GM23338 (cell line): ENCODE data around the gene SYMPK. TPM values are rescaled to one million over a fixed set of nuclear protein-coding genes. Genes with fewer than 3 reads are reported as not detected.

Experiments
- ATAC-seq: fragments of 200-7000 bp; cut with Tn5 transposase; 3 replicates; pipeline ENCODE4 v1.9.1; 2020
- DNase-seq: peaks from one replicate; pipeline ENCODE4 v3.0.0-alpha.2; 2015; ENCODE audit warnings: low spot score
- H2AFZ ChIP-seq: fragments of 200-600 bp; sonication (generic); 2 replicates; pipeline ENCODE4 v1.8.0; 2016; ENCODE audit warnings: antibody characterized with exemption, mild to moderate bottlenecking, moderate library complexity
- H3F3A ChIP-seq: fragments of 200-600 bp; sonication (generic); replicated peaks from 2 replicates; pipeline ENCODE4 v1.8.0; 2017; ENCODE audit warnings: antibody characterized with exemption, mixed run types, low read depth
- H3K27ac ChIP-seq: fragments of 200-600 bp; sonication (generic); 2 replicates; pipeline ENCODE4 v1.6.1; 2016; ENCODE audit warnings: low read depth
- H3K27me3 ChIP-seq: fragments of 200-600 bp; sonication (generic); 2 replicates; pipeline ENCODE4 v1.8.0; 2016; ENCODE audit warnings: mild to moderate bottlenecking, mixed run types, moderate library complexity; ENCODE audit not compliant: insufficient read depth
- H3K36me3 ChIP-seq: fragments of 200-600 bp; sonication (generic); 2 replicates; pipeline ENCODE4 v1.8.0; 2016; ENCODE audit warnings: mild to moderate bottlenecking; ENCODE audit not compliant: insufficient read depth
- H3K4me1 ChIP-seq: fragments of 200-600 bp; sonication (generic); 2 replicates; pipeline ENCODE4 v1.8.0; 2016; ENCODE audit warnings: mild to moderate bottlenecking, moderate library complexity; ENCODE audit not compliant: insufficient read depth
- H3K4me2 ChIP-seq: fragments of 200-600 bp; sonication (generic); 2 replicates; pipeline ENCODE4 v1.7.1; 2017; ENCODE audit warnings: mixed run types
- H3K4me3 ChIP-seq: fragments of 200-600 bp; sonication (generic); 2 replicates; pipeline ENCODE4 v1.6.1; 2016; ENCODE audit warnings: mixed run types
- H3K79me2 ChIP-seq: fragments of 200-600 bp; sonication (generic); replicated peaks from 2 replicates; pipeline ENCODE4 v1.8.0; 2017; ENCODE audit warnings: mild to moderate bottlenecking; ENCODE audit not compliant: insufficient read depth
- H3K9me2 ChIP-seq: fragments of 200-600 bp; sonication (generic); 2 replicates; pipeline ENCODE4 v1.8.0; 2017; ENCODE audit not compliant: insufficient read depth
- H4K20me1 ChIP-seq: fragments of 200-600 bp; sonication (generic); replicated peaks from 2 replicates; pipeline ENCODE4 v1.8.0; 2017; ENCODE audit warnings: mild to moderate bottlenecking; ENCODE audit not compliant: insufficient read depth
- H3K27ac Mint-ChIP-seq: 2 replicates; pipeline ENCODE4 v1.8.0; 2020; ENCODE audit warnings: inconsistent platforms, mild to moderate bottlenecking, moderate library complexity, mixed read lengths
- H3K27me3 Mint-ChIP-seq: 3 replicates; pipeline ENCODE4 v1.8.0; 2022; ENCODE audit warnings: low read depth, mild to moderate bottlenecking, moderate library complexity, mixed read lengths, inconsistent platforms; ENCODE audit not compliant: insufficient read depth, poor library complexity
- H3K36me3 Mint-ChIP-seq: 3 replicates; pipeline ENCODE4 v1.8.0; 2021; ENCODE audit warnings: low read depth, mild to moderate bottlenecking, inconsistent platforms, moderate library complexity, mixed read lengths
- H3K4me1 Mint-ChIP-seq: 3 replicates; pipeline ENCODE4 v1.8.0; 2020; ENCODE audit warnings: mild to moderate bottlenecking, inconsistent platforms, mixed read lengths
- H3K4me3 Mint-ChIP-seq: 3 replicates; pipeline ENCODE4 v1.8.0; 2021; ENCODE audit warnings: moderate library complexity, mild to moderate bottlenecking, inconsistent platforms, mixed read lengths
- H3K9me3 Mint-ChIP-seq: 3 replicates; pipeline ENCODE4 v1.8.0; 2020; ENCODE audit warnings: moderate library complexity, mild to moderate bottlenecking, inconsistent platforms, mixed read lengths
- CREB1 ChIP-seq: fragments of 250-450 bp; sonication (Bioruptor Pico); IDR thresholded peaks from 2 replicates; pipeline ENCODE4 v1.5.0; 2020; ENCODE audit warnings: low read depth, mild to moderate bottlenecking, moderate library complexity
- CTCF ChIP-seq, 2 experiments: fragments of 200-600 bp in 1 of 2; sonication (generic) in 1 of 2; conservative IDR thresholded peaks; 2 replicates each; pipeline versions ENCODE4 v1.5.1 to v1.6.1; 2016 to 2017; ENCODE audit warnings: antibody characterized with exemption in 2 of 2, low read depth in 2 of 2, mild to moderate bottlenecking in 2 of 2, moderate library complexity in 1 of 2
- EZH2 ChIP-seq: fragments of 200-600 bp; sonication (generic); IDR thresholded peaks from one replicate; pipeline ENCODE4 v1.8.0; 2017; ENCODE audit warnings: antibody characterized with exemption, mild to moderate bottlenecking, low read depth; ENCODE audit not compliant: unreplicated experiment
- EZH2phosphoT487 ChIP-seq: fragments of 200-600 bp; sonication (generic); IDR thresholded peaks from one replicate; pipeline ENCODE4 v1.8.1; 2018; ENCODE audit warnings: antibody characterized with exemption; ENCODE audit not compliant: unreplicated experiment
- JUNB ChIP-seq: IDR thresholded peaks from one replicate; pipeline ENCODE4 v1.6.1; 2016; ENCODE audit warnings: antibody characterized with exemption; ENCODE audit not compliant: unreplicated experiment
- NANOG ChIP-seq: IDR thresholded peaks from 2 replicates; pipeline ENCODE4 v1.6.1; 2016; ENCODE audit warnings: antibody characterized with exemption, borderline replicate concordance
- POLR2AphosphoS5 ChIP-seq: IDR thresholded peaks from 2 replicates; pipeline ENCODE4 v1.6.1; 2016; ENCODE audit warnings: antibody characterized with exemption, low read depth
- REST ChIP-seq: IDR thresholded peaks from one replicate; pipeline ENCODE4 v1.6.1; 2018; ENCODE audit warnings: antibody characterized with exemption; ENCODE audit not compliant: unreplicated experiment
- STAT1 ChIP-seq: IDR thresholded peaks from one replicate; pipeline ENCODE4 v1.6.1; 2016; ENCODE audit warnings: antibody characterized with exemption; ENCODE audit not compliant: unreplicated experiment
- ZNF114 ChIP-seq: fragments of 250-450 bp; sonication (Bioruptor Pico); IDR thresholded peaks from 2 replicates; pipeline ENCODE4 v1.5.0; 2020; ENCODE audit warnings: mild to moderate bottlenecking, moderate library complexity
- ZNF331 ChIP-seq: fragments of 250-450 bp; sonication (Bioruptor Pico); IDR thresholded peaks from 2 replicates; pipeline ENCODE4 v1.5.0; 2020; ENCODE audit warnings: low read depth, mild to moderate bottlenecking, moderate library complexity
- ZNF462 ChIP-seq: fragments of 250-450 bp; sonication (Bioruptor Pico); IDR thresholded peaks from 2 replicates; pipeline ENCODE4 v1.5.0; 2020; ENCODE audit warnings: mild to moderate bottlenecking, moderate library complexity
- polyA plus RNA-seq: library from polyadenylated mRNA; unstranded; fragments of >200 nt; fragmentation: Nextera tagmentation; extraction: Ambion mirVana; gene quantifications from 2 replicates; pipeline ENCODE4 v1.2.1, GENCODE V29; 2016
- total RNA-seq: library from RNA; depleted of rRNA; stranded (reverse); fragments of >200 nt; shearing (Covaris generic); gene quantifications from 2 replicates; pipeline ENCODE4 v1.2.3, GENCODE V29; 2014

Gene SYMPK
- total and polyA plus RNA-seq, 2 experiments from 2014 or later = 36.8 to 82.1 TPM

- H3K4me3 ChIP-seq = no peak overlapping the region
- no peak overlapping the region for H3K4me2 ChIP-seq
- H3K27ac Mint-ChIP-seq = no peak overlapping the region
- peaks cover 9% of the 10 kb centered on the region; the same call in 1 of the 2 replicates for H3F3A ChIP-seq
- peaks cover 7% of the 10 kb centered on the region for H4K20me1 ChIP-seq
- TF ChIP-seq EZH2phosphoT487 = no peak
- TF ChIP-seq POLR2AphosphoS5 = no peak
- no peak for TF ChIP-seq ZNF114 (CRISPR knock-in tag)
- no peak for TF ChIP-seq ZNF331
- no peak for TF ChIP-seq ZNF462 (CRISPR knock-in tag)
- TF ChIP-seq CTCF (conservative IDR thresholded peaks at IDR 0.05; ENCODE audit: low read depth in 2 of 2) = no peak
- no peak for TF ChIP-seq EZH2
- TF ChIP-seq NANOG = no peak
- TF ChIP-seq REST = no peak
- no peak for TF ChIP-seq STAT1
- no peak for TF ChIP-seq JUNB
- no peak for TF ChIP-seq CREB1
- no peak overlapping the region for H3K4me3 Mint-ChIP-seq
- H3K79me2 ChIP-seq = no peaks in the 10 kb centered on the region
- no peaks in the 10 kb centered on the region for H3K27me3 ChIP-seq
- H3K27ac ChIP-seq = no peak overlapping the region
- no peak overlapping the region for H2AFZ ChIP-seq
- ATAC-seq (no peak), DNase-seq (no peak)
- H3K9me3 Mint-ChIP-seq = no peaks in the 10 kb centered on the region; the same call in 2 of the 3 replicates
- H3K9me2 ChIP-seq = no peaks in the 10 kb centered on the region
- peaks cover 89% of the 10 kb centered on the region for H3K36me3 Mint-ChIP-seq
- H3K36me3 ChIP-seq = peaks cover 48% of the 10 kb centered on the region
- no peaks in the 10 kb centered on the region for H3K4me1 Mint-ChIP-seq
- peaks cover 5% of the 10 kb centered on the region for H3K27me3 Mint-ChIP-seq
- H3K4me1 ChIP-seq = no peaks in the 10 kb centered on the region
Observed at GRCh38 chr19:45834970-45835369, 28.0 kb downstream of the SYMPK start.
